HepG2 (cell line): ENCODE data around the gene BUB1.

ENCODE experiments used
- CC2D1A ChIP-seq: sonication (generic); formaldehyde crosslinking; IDR thresholded peaks from 2 replicates; pipeline ENCODE4 v1.8.1; 2023; ENCODE audit warnings: mild to moderate bottlenecking, missing genetic modification reagents
- CEBPB ChIP-seq: IDR thresholded peaks from 2 replicates; pipeline ENCODE4 v1.6.1; 2011; ENCODE audit warnings: low read depth, low read length, improper control_type of control experiment, borderline replicate concordance
- EZH2 ChIP-seq: conservative IDR thresholded peaks from 2 replicates; pipeline ENCODE4 v1.6.1; 2012; ENCODE audit warnings: mild to moderate bottlenecking, low read depth, low read length, moderate library complexity
- KAT2B ChIP-seq: fragments of 150-350 bp; IDR thresholded peaks from 2 replicates; pipeline ENCODE4 v1.6.1; 2014; ENCODE audit warnings: low read depth, low read length, borderline replicate concordance
- KAT7 ChIP-seq: IDR thresholded peaks from 2 replicates; pipeline ENCODE4 v1.6.1; 2018; ENCODE audit warnings: borderline replicate concordance, missing compliant biosample characterization
- NFYB ChIP-seq: sonication (generic); formaldehyde crosslinking; IDR thresholded peaks from 2 replicates; pipeline ENCODE4 v1.4.0; 2020; ENCODE audit warnings: missing genetic modification reagents
- POLR2A ChIP-seq, 2 experiments: IDR thresholded peaks; 2 replicates each; pipeline ENCODE4 v1.6.1; 2011; ENCODE audit warnings: low read depth in 2 of 2, low read length in 2 of 2, mild to moderate bottlenecking in 1 of 2, moderate library complexity in 1 of 2; ENCODE audit not compliant: insufficient read depth in 1 of 2
- ZFX ChIP-seq: sonication (generic); formaldehyde crosslinking; IDR thresholded peaks from 2 replicates; pipeline ENCODE4 v1.4.0; 2020; ENCODE audit warnings: mild to moderate bottlenecking, low read depth, missing genetic modification reagents, moderate library complexity
- TF ChIP-seq, protein P1 (sequence below): sonication (generic); formaldehyde crosslinking; IDR thresholded peaks from 2 replicates; pipeline ENCODE4 v1.5.0; 2020; ENCODE audit warnings: mild to moderate bottlenecking, missing genetic modification reagents, moderate library complexity

DNA sequence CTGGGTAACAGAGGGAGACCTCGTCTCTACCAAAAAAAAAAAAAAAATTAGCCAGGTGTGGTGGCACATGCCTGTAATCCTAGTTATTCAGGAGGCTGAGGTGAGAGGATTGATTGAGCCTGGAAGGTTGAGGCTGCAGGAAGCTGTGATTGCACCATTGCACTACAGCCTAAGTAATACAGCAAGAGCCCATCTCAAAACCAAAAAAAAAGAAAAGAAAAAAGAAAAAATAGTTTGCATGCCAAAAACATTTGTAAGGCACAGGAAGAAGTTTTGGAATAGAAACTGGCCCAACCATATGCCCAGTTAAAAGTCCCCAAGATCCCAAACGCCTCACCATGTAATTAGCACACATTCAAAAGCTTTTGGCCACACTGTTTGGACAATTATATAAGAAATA, 41.1 kb upstream of the BUB1 start:
- TF ChIP-seq EZH2: no peak
- TF ChIP-seq ZFX (CRISPR knock-in tag): no peak
- no peak for TF ChIP-seq KAT7 (CRISPR knock-in tag)
- no peak for TF ChIP-seq POLR2A (IDR thresholded peaks at IDR 0.05; ENCODE audit: insufficient read depth in 1 of 2, low read depth in 2 of 2, low read length in 2 of 2)
- TF ChIP-seq, protein P1, sequence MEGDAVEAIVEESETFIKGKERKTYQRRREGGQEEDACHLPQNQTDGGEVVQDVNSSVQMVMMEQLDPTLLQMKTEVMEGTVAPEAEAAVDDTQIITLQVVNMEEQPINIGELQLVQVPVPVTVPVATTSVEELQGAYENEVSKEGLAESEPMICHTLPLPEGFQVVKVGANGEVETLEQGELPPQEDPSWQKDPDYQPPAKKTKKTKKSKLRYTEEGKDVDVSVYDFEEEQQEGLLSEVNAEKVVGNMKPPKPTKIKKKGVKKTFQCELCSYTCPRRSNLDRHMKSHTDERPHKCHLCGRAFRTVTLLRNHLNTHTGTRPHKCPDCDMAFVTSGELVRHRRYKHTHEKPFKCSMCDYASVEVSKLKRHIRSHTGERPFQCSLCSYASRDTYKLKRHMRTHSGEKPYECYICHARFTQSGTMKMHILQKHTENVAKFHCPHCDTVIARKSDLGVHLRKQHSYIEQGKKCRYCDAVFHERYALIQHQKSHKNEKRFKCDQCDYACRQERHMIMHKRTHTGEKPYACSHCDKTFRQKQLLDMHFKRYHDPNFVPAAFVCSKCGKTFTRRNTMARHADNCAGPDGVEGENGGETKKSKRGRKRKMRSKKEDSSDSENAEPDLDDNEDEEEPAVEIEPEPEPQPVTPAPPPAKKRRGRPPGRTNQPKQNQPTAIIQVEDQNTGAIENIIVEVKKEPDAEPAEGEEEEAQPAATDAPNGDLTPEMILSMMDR (CRISPR knock-in tag): no peak
- TF ChIP-seq KAT2B: no peak
- no peak for TF ChIP-seq CC2D1A (CRISPR knock-in tag)
- no peak for TF ChIP-seq NFYB
- no peak for TF ChIP-seq CEBPB
